ENCODE results near the gene LINC00305. TPM values are rescaled to one million over a fixed set of nuclear protein-coding genes. Genes with fewer than 3 reads are reported as not detected.

The LINC00305 gene
- polyA plus RNA-seq, 1 experiment: not detected

DNA sequence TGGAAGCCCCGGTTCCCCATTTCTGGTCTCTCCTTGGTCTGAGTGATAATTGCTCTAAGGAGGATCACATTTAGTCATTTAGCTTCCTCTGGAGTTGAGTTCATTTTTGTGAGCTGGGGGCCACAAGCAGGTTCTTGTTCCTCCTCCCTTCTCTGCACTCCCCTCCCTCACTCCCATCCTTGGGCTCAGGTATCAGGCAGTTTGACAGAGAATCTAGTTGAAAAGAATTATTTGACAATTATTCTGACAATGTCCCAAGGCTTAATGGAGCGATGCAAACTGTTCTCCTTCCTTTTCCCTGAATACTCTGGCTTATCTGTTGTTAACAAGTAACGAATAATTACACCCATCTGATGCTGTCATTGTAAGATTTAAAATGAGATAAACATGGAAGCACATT lies 117.5 kb downstream of the LINC00305 start:
- H3K27me3 ChIP-seq (ENCODE audit: control insufficient read depth, insufficient read depth, low read length): no peaks in the 10 kb centered on the region
- DNase-seq (ENCODE audit: low read depth): no peak
- POLR2A ChIA-PET: no interaction called here
- TF ChIP-seq, protein P1, sequence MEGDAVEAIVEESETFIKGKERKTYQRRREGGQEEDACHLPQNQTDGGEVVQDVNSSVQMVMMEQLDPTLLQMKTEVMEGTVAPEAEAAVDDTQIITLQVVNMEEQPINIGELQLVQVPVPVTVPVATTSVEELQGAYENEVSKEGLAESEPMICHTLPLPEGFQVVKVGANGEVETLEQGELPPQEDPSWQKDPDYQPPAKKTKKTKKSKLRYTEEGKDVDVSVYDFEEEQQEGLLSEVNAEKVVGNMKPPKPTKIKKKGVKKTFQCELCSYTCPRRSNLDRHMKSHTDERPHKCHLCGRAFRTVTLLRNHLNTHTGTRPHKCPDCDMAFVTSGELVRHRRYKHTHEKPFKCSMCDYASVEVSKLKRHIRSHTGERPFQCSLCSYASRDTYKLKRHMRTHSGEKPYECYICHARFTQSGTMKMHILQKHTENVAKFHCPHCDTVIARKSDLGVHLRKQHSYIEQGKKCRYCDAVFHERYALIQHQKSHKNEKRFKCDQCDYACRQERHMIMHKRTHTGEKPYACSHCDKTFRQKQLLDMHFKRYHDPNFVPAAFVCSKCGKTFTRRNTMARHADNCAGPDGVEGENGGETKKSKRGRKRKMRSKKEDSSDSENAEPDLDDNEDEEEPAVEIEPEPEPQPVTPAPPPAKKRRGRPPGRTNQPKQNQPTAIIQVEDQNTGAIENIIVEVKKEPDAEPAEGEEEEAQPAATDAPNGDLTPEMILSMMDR (IDR thresholded peaks at IDR 0.05; ENCODE audit: insufficient read depth, low read depth, low read length): no peak
- H3K36me3 ChIP-seq (ENCODE audit: control insufficient read depth, insufficient read depth, low read length): no peaks in the 10 kb centered on the region
- H3K4me3 ChIP-seq (ENCODE audit: low read depth, low read length): no peak overlapping the region
- CTCF ChIA-PET: no interaction called here

Other genes starting within 250 kb of the LINC00305 start
- 0.38 and 0.85 TPM in 2 replicates for gene SERPINB10, start 241.1 kb downstream of the LINC00305 start, polyA plus RNA-seq (2011; rRNA removed)
- 0.26 and 0.39 TPM in 2 replicates for gene HMSD, start 199.8 kb downstream of the LINC00305 start, polyA plus RNA-seq (2011; rRNA removed)
- gene SERPINB8, start 179.0 kb downstream of the LINC00305 start, polyA plus RNA-seq (2011; rRNA removed): 18.4 and 27.0 TPM in 2 replicates

All from BJ (cell line).